IPS-NIHi11 (cell line): ENCODE measurements around the gene USP20.

Source experiments
- DNase-seq: peaks from one replicate; pipeline ENCODE4 v3.0.0; 2012; ENCODE audit warnings: mixed read lengths, low spot score

The USP20 gene

DNA sequence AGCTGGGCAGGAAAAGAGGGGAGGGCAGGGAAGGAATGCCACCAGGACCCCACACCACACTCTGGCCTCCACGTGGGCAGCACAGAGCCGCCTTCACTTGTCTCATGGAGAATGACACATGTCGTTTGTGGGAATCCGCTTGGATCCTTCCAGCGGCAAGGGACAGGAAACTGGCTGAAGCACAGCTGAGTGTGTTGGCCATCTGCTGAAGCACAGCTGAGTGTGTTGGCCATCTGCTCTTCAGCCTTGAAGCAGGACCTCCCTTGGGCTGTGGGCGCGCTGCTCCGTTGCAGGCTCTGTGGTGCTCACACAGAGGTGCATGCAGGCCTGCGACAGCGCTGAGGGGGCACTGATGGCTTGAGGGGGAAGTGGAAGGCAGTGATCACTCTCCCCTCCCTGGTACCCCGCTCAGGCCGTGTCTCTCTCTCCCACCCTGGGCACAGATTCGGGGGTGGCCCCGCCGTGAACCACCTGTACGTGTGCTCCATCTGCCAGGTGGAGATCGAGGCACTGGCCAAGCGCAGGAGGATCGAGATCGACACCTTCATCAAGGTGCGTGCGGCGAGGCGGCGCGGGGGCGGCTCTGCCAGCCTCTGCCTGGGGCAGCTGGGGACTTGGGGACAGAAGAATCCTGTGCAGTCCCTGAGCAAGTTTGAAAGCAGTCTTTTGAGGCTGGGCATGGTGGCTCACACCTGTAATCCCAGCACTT is 40.6 kb downstream of the USP20 start:
- DNase-seq = no peak

GRCh38 chr9:129876815-129877214 is 41.6 kb downstream of the USP20 start:
- DNase-seq = no peak

DNA sequence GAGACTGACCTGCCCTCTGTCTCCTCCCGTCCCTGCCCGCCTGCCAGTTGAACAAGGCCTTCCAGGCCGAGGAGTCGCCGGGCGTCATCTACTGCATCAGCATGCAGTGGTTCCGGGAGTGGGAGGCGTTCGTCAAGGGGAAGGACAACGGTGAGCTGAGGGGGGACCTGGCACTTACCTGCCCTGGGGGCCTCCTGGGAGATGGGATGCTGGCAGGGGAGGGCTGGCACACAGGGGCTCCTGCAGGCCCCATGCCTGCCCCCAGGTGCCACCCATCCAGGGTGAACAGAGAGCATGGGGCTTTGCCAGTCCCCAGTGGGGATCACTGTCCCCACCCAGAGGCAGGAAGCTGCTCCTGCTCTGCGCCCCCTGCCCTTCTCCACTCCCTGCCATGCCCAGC is 43.0 kb downstream of the USP20 start:
- DNase-seq = no peak

GRCh38 chr9:129879103-129879699 is 43.9 kb downstream of the USP20 start:
- DNase-seq = no peak

GRCh38 chr9:129879991-129880653 is 44.9 kb downstream of the USP20 start:
- DNase-seq = no peak

- no peak for DNase-seq
Measured at GRCh38 chr9:129880654-129881546, 45.6 kb downstream of the USP20 start.

DNA sequence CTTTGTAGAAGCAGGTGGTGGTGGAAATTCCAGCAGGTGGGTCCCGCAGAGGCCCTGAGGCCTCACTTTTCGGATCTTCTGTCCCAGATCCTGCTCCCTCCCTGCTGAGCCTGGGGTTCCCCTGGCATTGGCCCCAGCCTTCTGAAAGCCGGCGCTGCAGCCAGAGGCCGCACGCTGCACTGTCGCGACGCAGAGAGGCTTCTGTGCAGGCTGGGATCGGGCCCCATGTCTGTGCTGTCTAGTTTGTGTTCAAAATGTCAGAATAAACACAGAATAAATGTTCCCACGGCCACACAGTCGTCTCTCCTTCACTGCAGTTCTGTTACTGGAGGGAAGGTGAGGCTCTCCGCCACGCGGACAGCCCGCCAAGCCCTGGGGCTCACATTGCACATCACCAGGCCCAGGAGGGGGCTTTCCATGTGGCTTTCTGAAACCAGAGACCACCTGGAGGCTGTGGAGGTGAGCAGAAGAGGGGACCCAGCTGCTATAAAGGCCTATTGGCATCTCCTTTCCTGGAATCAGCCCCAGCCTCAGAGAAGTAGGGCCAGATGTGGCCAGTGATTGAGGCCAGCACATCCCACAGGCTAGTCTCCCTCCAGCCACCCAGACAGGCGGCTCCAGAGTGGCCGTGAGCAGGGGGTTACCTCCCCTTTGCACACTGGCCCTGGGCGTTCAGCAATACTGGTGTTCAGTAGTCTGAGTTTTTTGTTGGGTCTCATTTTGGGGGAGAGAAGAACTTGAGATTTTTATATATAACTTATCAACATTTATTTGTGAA is 46.5 kb downstream of the USP20 start:
- no peak for DNase-seq

- peak; percentile 95 for DNase-seq
Measured at GRCh38 chr9:129884220-129885017, 49.2 kb downstream of the USP20 start.

- DNase-seq = no peak
Measured at GRCh38 chr9:129885018-129885669, 49.9 kb downstream of the USP20 start.

DNA sequence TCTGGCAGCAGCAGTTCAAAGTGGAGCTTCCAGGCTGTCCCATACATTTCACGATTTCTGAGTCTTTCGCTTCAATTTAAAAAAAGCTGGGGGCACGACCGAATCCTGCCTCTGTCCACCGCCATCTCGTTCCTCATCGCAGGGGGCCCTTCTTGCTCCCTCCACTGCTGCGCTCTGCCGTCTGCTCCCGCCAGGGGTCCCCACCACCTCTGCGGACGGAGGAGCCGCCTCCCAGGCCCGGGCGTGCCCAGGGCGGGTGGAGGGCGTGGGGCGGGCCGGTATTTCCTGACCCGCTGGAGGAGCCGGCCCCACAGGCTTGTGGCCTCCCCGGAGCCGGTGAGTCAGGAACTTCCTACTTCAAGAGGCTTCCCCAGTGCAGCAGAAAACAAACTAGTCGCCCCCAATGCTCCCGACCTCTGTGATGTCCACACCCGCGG is 50.4 kb downstream of the USP20 start:
- peak; percentile 87 for DNase-seq

DNA sequence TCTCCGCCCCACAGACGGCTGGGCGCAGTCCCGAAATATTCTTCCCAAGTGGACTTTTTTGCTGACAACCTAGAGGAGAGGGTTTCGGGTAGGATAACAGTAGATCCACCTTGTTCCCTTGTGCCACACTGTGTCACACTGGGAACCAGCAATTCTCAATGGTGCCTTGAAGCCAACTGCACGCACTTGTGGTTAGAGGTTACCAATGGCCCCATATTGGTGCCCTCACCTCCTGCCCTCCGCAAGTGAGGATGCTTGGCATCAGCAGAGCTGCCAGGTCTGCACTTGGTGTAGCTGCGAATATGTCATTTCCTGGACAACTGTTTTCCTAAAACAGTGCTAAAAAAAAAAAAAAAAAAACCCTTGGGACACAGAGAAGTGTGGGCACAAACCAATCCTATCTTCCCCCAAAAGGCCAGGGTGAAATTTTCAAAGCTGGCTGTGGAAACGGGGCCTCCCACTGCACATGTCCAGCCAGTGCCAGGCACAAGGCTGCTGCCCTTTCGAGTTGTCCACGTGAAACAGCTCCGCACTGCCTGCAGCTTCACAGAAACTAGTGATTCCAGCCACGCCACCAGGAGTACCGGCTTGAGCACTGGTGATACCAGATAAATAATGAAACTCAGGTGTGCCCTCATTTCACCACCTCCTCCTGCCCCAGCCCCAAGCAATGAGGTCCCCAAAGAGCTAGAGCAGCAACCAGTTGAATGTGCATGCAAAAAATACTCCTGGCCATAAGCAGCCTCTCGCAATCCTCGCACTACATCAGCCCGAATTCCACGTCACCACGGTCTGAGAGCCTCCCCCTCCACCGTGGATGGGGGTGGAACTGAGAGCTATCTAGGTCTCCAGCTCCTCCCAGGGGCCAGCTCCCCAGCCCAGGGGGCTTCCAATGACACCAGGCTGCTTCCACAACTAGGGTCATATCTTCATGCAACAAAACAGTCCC is 51.2 kb downstream of the USP20 start:
- DNase-seq = no peak

GRCh38 chr9:129887334-129888292 is 52.4 kb downstream of the USP20 start:
- no peak for DNase-seq

- no peak for DNase-seq
Measured at GRCh38 chr9:129888293-129889121, 53.2 kb downstream of the USP20 start.

- no peak for DNase-seq
Measured at GRCh38 chr9:129889122-129889940, 54.1 kb downstream of the USP20 start.

GRCh38 chr9:129889941-129890717 is 54.9 kb downstream of the USP20 start:
- peak; percentile 76 for DNase-seq
